Activated effector memory CD4-positive, alpha-beta T cell treated with Interleukin-2 at 50 U/mL for 16 hours (primary cell): ENCODE results near the gene GHRH.

ENCODE experiments used
- DNase-seq: peaks from one replicate; pipeline ENCODE4 v3.0.0-alpha.2; 2020

The GHRH gene

DNA sequence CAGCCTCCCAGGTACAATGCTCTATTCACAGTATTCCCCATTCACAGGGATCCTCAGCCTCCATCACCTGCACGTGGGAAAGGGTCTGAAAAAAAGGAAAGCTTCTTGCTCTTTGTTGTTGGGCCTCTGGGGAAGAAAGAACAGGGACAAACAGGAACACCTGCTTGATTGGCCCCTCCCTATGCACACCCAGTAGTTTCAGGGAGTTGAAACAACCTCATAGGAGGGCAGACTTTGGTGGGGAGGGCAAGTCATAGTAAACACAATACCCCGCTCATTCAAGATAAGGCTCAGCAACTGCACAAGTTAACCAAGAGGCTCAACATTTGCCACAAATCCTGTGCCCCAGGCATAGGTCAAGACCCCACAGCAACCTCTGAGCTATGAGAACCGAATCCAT is 1.7 kb downstream of the GHRH start:
- no peak for DNase-seq

- no peak for DNase-seq
Measured at GRCh38 chr20:37259031-37259430, 2.6 kb downstream of the GHRH start.

GRCh38 chr20:37257988-37258387 is 3.6 kb downstream of the GHRH start:
- no peak for DNase-seq

GRCh38 chr20:37257530-37257929 is 4.1 kb downstream of the GHRH start:
- no peak for DNase-seq

- DNase-seq = no peak
Measured at GRCh38 chr20:37256286-37256685, 5.3 kb downstream of the GHRH start.

DNA sequence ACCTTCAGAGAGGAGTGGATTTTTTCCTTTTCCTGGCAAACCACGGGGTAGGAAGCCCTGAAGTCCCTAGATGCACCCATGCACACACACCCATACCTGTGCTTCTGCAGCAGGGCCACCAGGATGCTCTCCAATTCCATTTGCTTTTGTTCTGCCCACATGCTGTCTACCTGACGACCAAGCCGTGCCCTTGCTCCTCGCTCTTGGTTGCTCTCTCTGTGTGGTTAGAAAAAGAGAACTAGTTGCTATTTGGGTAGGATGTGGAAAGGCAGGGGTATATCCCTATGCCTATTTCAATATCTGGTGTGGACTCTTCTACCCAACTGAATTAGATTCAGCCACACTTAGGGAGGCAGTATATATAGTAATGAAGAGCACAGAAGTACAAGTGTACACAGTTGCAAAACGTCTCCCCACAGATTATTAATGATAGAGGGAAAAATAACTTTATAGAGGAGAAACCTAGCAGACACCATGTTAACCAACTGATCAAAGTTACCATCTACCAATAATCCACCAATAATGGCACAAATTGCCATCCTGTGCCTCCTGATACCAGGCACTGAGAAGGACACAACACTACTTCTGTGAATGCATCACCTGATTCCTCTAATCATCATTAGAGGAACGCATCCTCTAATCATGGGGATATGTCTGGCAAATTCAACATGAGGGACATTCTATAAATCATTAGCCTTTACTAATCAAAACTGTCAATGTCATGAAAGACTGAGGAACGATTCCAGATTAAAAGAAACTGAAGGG is 7.3 kb downstream of the GHRH start:
- DNase-seq = no peak

GRCh38 chr20:37253087-37253486 is 8.5 kb downstream of the GHRH start:
- no peak for DNase-seq

DNA sequence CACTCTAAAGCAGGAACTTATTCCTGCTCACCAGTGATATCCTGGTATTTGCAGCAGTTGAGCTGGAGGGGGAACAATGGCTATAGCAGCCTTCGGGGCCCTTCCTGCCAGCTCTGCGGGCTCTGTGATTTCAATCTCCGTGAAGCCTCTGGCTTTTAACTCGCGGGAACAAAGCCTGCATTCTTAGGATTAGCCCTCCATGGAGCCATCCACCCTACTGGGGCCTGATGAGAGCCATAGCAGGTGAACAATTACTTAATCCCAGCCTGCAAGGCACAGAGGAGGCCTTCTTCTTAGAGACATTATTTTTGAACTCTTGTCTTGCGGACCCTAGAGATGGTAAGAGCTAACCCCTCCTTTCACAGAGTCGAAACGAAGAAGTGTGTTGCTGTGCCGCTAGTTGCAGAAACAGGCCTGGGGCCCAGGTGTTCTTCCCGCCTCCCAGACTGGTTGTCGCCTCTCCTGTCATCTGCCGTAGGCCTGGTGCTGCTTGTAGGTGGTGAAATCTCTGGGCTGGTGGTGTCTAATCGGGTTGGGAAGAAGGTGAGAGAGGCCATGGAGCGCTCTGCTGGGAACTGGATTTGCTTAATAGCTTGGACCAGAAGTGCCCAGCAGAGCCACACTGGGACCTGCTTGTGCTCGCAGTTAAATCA is 9.7 kb downstream of the GHRH start:
- DNase-seq = no peak

GRCh38 chr20:37249304-37249703 is 12.3 kb downstream of the GHRH start:
- DNase-seq = no peak

DNA sequence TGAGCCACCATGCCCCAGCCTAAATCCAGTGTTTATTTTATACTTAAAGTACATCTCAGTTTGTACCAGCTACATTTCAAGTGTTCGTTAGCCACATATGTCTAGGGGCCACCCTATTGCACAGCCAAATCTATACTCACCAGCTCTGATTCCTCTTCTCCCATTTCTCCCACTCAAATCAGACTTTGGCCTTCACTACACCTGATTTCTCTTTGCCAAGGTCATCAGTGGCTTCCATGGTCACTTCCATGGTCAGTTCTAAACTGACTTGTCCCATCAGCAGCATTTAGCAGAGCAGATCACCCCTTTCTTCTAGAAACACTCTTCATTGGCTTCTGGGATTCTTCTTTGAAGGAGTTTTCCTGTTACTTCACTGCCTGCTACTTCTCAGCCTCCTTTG is 14.1 kb downstream of the GHRH start:
- no peak for DNase-seq

GRCh38 chr20:37246736-37247135 is 14.9 kb downstream of the GHRH start:
- no peak for DNase-seq

DNA sequence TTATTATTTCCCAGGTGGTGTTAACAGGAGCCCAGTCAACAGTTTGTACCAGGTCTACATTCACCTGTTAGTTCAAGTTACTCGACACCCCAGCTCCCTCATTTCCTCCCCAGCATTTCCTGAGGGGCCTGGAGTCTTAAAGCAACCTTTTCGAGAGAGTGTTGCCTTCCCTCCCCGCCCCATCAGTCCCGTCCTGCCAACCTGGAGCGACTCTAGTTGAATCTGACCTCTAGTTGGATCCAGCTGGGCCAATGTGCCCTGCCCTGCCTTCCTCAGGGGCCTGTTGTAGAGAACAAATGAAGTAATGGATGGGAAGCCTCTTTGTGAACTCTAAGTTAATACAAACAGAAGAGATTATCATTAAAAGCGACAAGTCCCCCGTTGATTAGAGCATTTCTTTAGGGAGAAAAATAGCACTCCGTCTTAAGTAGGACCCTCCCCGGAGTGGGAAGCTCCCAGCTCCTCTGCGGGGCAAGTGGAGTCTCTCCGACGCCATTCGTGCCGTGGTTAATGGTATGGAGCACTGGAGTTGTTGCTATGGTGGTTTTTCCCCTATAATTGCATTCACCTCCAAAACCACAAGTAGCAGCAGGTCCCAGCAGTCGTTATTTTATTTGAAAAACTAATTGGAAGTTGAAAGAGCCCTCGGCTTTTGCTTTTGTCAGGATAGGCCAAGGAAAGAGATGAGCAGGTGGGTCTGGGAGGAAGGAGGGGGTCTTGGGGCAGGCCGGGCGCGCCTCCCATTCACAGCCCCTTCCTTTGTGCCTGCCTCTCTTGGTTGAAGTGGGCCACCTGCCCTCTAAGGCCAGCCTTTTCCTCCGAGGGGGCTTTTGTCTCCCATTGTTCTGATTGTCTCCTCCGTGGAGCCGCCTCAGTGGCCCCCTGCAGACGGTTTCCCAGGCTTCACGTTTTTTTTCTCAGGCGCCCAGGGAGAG is 16.1 kb downstream of the GHRH start:
- no peak for DNase-seq

GRCh38 chr20:37244572-37244957 is 17.0 kb downstream of the GHRH start:
- DNase-seq = no peak

- no peak for DNase-seq
Measured at GRCh38 chr20:37243937-37244571, 17.6 kb downstream of the GHRH start.

DNA sequence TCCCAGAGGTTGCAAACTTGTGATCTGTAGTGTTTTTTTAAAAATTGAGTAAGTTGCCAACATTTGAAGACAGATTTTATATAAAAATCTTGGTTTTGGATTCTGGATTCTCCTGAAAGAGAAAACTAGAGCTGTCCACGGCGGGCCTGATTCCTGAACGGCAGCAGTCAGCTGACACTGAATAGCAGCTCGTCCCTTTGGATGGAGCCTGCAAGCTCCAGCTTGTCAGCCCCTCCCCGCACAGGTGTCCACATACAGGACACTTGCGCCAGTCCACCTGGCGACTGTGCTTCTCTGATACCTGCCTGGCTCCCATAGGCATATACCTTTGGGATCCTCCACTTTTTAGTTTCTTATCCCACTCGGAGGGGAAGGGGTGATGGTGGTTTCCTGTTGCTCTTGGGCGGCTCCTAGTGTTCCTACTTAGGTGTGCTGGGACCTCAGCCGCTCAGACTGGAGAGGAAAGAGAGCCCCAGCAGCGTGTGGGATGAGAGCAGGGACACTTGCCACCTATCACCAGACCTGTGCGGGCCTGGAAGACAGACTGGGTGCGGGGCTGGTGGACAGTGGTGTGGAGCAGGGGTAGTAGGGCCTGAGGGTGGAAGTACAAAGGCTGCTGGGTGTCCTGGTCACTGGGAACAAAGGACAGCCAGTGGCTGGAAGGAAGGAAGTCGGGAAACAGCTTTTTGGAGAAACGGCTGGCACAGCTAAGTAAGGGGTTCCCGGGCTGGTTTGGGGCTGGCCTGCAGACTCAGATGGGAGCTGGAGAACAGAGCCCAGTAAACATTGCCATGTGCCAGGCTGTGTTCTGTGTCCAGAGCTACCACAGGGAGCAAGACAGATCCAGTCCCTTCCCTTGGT is 18.3 kb downstream of the GHRH start:
- DNase-seq = no peak

GRCh38 chr20:37242503-37242902 is 19.1 kb downstream of the GHRH start:
- no peak for DNase-seq

- DNase-seq = no peak
Measured at GRCh38 chr20:37240337-37241067, 21.1 kb downstream of the GHRH start.

- no peak for DNase-seq
Measured at GRCh38 chr20:37238935-37239451, 22.6 kb downstream of the GHRH start.

DNA sequence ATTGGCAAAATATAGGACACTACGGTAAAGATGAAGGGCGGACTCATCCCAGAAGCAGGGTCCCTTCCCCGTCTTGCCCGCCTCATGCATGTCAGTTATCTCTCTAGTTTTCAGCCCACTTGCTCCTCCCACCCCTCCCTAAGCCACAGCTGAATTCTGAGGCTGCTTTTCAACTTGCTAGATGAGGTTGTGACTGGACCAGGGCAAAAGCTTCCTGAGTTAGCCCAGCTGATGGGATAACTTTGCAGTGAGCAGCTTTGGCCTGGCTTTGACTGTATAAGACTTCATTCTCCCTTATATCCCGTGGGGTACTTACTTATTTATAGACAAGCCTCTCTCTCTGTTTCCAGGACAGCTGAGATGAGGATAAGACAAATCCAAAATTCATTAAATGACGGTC is 23.2 kb downstream of the GHRH start:
- no peak for DNase-seq

GRCh38 chr20:37237656-37238055 is 24.0 kb downstream of the GHRH start:
- no peak for DNase-seq

- DNase-seq = no peak
Measured at GRCh38 chr20:37236462-37236861, 25.2 kb downstream of the GHRH start.
